ENCODE results near the gene KDM2A. TPM values are rescaled to one million over a fixed set of nuclear protein-coding genes. Genes with fewer than 3 reads are reported as not detected.
"Not testable (repeated sequence)": the region's sequence is repeated elsewhere in the genome, so short reads cannot be mapped to it uniquely, and the experiment has no call there.

KDM2A gene
- total RNA-seq, 1 donor from 2014 or later = 71.0 TPM

DNA sequence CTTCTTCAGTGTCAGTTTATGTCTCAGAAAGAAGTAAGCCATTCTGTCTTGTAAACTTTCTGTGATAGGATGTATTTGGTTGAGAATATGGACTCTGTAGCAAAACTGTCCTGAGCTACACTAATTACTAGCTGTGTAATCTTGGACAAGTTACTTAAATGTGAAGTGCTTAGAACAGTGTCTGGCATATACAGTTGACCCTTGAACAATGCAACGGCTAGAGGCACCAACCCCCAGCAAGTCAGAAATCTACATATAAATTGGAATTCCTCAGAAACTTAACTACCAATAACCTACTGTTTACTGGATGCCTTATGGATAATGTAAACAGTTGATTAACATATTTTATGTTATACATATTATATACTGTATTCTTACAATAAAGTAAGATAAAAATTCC, 78.5 kb downstream of the KDM2A start:
- DNase-seq = no peak
- Mint-ChIP-seq H3K9me3 (ENCODE audit: unreplicated experiment) (no peaks in the 10 kb centered on the region), H3K27ac (ENCODE audit: unreplicated experiment) (no peak overlapping the region), H3K4me1 (ENCODE audit: low read depth, unreplicated experiment) (peaks cover 4% of the 10 kb centered on the region), H3K36me3 (ENCODE audit: unreplicated experiment) (no peaks in the 10 kb centered on the region), H3K27me3 (ENCODE audit: unreplicated experiment) (peaks cover 2% of the 10 kb centered on the region), H3K4me3 (ENCODE audit: unreplicated experiment) (no peak overlapping the region)
- TF ChIP-seq, protein P1, sequence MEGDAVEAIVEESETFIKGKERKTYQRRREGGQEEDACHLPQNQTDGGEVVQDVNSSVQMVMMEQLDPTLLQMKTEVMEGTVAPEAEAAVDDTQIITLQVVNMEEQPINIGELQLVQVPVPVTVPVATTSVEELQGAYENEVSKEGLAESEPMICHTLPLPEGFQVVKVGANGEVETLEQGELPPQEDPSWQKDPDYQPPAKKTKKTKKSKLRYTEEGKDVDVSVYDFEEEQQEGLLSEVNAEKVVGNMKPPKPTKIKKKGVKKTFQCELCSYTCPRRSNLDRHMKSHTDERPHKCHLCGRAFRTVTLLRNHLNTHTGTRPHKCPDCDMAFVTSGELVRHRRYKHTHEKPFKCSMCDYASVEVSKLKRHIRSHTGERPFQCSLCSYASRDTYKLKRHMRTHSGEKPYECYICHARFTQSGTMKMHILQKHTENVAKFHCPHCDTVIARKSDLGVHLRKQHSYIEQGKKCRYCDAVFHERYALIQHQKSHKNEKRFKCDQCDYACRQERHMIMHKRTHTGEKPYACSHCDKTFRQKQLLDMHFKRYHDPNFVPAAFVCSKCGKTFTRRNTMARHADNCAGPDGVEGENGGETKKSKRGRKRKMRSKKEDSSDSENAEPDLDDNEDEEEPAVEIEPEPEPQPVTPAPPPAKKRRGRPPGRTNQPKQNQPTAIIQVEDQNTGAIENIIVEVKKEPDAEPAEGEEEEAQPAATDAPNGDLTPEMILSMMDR (IDR thresholded peaks at IDR 0.05; ENCODE audit: partially characterized antibody, unreplicated experiment) = no peak

DNA sequence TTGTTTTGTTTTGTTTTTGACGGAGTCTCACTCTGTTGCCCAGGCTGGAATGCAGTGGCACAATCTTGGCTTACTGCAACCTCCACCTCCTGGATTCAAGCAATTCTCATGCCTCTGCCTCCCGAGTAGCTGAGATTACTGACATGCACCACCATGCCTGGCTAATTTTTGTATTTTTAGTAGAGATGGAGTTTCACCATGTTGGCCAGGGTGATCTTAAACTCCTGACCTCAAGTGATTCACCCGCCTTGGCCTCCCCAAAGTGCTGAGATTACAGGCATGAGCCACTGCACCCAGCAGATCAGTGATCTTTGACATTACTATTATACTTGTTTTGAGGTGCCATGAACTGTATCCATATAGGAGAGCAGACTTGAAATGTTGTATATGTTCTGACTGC, 79.7 kb downstream of the KDM2A start:
- H3K27ac Mint-ChIP-seq (ENCODE audit: unreplicated experiment); H3K4me1 Mint-ChIP-seq (ENCODE audit: low read depth, unreplicated experiment); DNase-seq; H3K36me3 Mint-ChIP-seq (ENCODE audit: unreplicated experiment); H3K27me3 Mint-ChIP-seq (ENCODE audit: unreplicated experiment); H3K9me3 Mint-ChIP-seq (ENCODE audit: unreplicated experiment); H3K4me3 Mint-ChIP-seq (ENCODE audit: unreplicated experiment): not testable (repeated sequence)

DNA sequence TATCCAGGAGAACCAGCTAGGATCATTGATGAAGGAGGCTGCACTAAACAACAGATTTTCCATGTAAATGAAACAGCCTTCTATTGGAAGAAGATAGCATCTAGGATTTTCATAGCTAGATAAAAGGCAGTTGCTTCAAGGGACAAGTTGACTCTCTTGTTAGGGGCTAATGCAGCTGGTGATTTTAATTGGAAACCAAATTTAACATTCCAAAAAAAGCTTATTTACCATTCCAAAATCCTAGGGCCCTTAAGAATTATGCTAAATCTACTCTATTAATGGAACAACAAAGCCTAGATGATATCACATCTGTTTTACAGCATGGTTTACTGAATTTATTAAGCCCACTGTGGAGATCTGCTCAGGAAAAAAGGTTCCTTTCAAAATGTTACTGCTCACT, 80.7 kb downstream of the KDM2A start:
- no peak for DNase-seq
- no peak overlapping the region for H3K27ac Mint-ChIP-seq (ENCODE audit: unreplicated experiment)
- H3K27me3 Mint-ChIP-seq (ENCODE audit: unreplicated experiment) = peaks cover 2% of the 10 kb centered on the region
- no peaks in the 10 kb centered on the region for H3K4me1 Mint-ChIP-seq (ENCODE audit: low read depth, unreplicated experiment)
- TF ChIP-seq, protein P1 (IDR thresholded peaks at IDR 0.05; ENCODE audit: partially characterized antibody, unreplicated experiment) = no peak
- no peaks in the 10 kb centered on the region for H3K9me3 Mint-ChIP-seq (ENCODE audit: unreplicated experiment)
- H3K4me3 Mint-ChIP-seq (ENCODE audit: unreplicated experiment) = no peak overlapping the region
- no peaks in the 10 kb centered on the region for H3K36me3 Mint-ChIP-seq (ENCODE audit: unreplicated experiment)

DNA sequence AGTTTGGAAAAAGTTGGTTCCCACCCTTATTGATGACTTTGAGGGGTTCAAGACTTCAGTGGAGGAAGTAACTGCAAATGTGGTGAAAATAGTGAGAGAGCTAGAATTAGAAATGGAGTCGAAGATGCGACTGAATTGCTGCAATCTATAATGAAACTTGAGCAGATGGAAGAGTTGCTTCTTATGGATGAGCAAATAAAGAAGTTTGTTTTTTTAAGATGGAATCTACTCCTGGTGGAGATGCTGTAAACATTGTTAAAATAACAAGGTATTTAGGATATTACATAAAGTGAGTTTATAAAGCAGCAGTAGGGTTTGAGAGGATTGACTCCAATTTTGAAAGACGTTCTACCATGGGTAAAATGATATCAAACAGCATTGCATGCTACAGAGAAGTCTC, 83.0 kb downstream of the KDM2A start:
- no peak overlapping the region for H3K4me3 Mint-ChIP-seq (ENCODE audit: unreplicated experiment)
- no peaks in the 10 kb centered on the region for H3K36me3 Mint-ChIP-seq (ENCODE audit: unreplicated experiment)
- TF ChIP-seq, protein P1 (IDR thresholded peaks at IDR 0.05; ENCODE audit: partially characterized antibody, unreplicated experiment) = no peak
- DNase-seq = no peak
- peaks cover 1% of the 10 kb centered on the region for H3K27me3 Mint-ChIP-seq (ENCODE audit: unreplicated experiment)
- H3K9me3 Mint-ChIP-seq (ENCODE audit: unreplicated experiment) = no peaks in the 10 kb centered on the region
- no peaks in the 10 kb centered on the region for H3K4me1 Mint-ChIP-seq (ENCODE audit: low read depth, unreplicated experiment)
- H3K27ac Mint-ChIP-seq (ENCODE audit: unreplicated experiment) = no peak overlapping the region

DNA sequence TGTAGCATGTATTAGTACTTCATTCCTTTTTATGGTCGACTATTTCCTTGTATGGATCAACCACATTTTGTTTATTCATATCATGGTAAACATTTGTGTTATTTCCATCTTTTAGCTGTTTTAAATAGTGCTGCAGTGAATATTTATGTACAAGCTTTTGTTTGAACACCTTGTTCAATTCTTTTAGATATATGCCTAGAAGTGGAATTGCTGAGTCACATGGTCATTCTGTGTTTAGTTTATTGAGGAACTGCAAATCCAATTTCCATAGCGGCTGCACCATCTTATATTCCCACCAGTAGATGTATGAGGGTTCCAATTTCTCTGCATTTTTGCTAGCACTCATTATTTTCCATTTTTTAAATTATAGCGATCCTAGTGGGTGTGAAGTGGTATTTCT, 85.8 kb downstream of the KDM2A start:
- Mint-ChIP-seq H3K4me3 (ENCODE audit: unreplicated experiment) (no peak overlapping the region), H3K36me3 (ENCODE audit: unreplicated experiment) (no peaks in the 10 kb centered on the region), H3K27ac (ENCODE audit: unreplicated experiment) (no peak overlapping the region), H3K9me3 (ENCODE audit: unreplicated experiment) (no peaks in the 10 kb centered on the region), H3K4me1 (ENCODE audit: low read depth, unreplicated experiment) (no peaks in the 10 kb centered on the region), H3K27me3 (ENCODE audit: unreplicated experiment) (peaks cover 1% of the 10 kb centered on the region)
- DNase-seq = no peak
- TF ChIP-seq, protein P1 (IDR thresholded peaks at IDR 0.05; ENCODE audit: partially characterized antibody, unreplicated experiment) = no peak

DNA sequence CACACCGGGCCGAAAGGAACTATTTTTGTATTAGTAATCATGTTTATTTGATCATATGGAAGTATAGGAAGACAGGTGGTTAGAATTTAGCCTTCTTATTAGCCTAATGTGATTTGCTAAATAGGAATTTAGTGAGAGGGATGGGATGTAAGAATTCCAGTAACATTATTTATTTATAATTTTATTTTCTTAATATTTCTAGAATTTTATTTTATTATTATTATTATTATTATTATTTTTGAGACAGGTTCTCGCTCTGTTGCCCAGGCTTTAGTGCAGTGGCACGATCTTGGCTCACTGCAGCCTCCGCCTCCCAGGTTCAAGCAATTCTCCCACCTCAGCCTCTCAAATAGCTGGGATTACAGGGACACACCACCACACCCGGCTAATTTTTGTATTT, 90.2 kb downstream of the KDM2A start:
- not testable (repeated sequence) for H3K27me3 Mint-ChIP-seq (ENCODE audit: unreplicated experiment); H3K9me3 Mint-ChIP-seq (ENCODE audit: unreplicated experiment); DNase-seq; H3K36me3 Mint-ChIP-seq (ENCODE audit: unreplicated experiment); H3K4me1 Mint-ChIP-seq (ENCODE audit: low read depth, unreplicated experiment); H3K4me3 Mint-ChIP-seq (ENCODE audit: unreplicated experiment); H3K27ac Mint-ChIP-seq (ENCODE audit: unreplicated experiment)
